NCI-H187 treated with DMSO at 0.1 percent for 48 hours (cell line): ENCODE data around the gene SLC38A9.
A peak's percentile ranks its signal among the peaks of the same experiment; 100 is the strongest.
"Not testable (repeated sequence)": the region's sequence is repeated elsewhere in the genome, so short reads cannot be mapped to it uniquely, and the experiment has no call there.

Source experiments
- DNase-seq: peaks from one replicate; lab custom pipeline; 2025; lab: John Stamatoyannopoulos, UW

Gene SLC38A9, protein sequence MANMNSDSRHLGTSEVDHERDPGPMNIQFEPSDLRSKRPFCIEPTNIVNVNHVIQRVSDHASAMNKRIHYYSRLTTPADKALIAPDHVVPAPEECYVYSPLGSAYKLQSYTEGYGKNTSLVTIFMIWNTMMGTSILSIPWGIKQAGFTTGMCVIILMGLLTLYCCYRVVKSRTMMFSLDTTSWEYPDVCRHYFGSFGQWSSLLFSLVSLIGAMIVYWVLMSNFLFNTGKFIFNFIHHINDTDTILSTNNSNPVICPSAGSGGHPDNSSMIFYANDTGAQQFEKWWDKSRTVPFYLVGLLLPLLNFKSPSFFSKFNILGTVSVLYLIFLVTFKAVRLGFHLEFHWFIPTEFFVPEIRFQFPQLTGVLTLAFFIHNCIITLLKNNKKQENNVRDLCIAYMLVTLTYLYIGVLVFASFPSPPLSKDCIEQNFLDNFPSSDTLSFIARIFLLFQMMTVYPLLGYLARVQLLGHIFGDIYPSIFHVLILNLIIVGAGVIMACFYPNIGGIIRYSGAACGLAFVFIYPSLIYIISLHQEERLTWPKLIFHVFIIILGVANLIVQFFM

GRCh38 chr5:55712023-55712859, at the start of gene SLC38A9:
TSS of gene SLC38A9 (minus strand) at chr5:55712324. CDS start at chr5:55697958, 14,366 bp downstream.
- peak; percentile 89 for DNase-seq

DNA sequence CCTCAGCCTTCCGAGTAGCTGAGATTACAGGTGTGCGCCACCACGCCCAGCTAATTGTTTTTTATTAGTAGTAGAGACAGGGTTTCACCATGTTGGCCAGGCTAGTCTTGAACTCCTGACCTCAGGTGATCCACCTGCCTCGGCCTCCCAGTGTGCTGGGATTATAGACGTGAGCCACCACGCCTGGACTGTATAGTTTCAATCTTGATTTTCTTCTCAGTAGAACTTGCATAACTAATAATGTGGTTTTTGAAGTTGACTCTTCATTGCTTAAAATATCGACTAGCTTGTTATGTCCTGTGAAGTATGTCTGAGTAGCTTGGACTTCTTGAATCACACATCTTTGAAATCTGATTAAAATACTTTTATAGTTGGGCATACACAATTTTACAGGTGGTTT, 49.6 kb upstream of the SLC38A9 start:
- DNase-seq: not testable (repeated sequence)

DNA sequence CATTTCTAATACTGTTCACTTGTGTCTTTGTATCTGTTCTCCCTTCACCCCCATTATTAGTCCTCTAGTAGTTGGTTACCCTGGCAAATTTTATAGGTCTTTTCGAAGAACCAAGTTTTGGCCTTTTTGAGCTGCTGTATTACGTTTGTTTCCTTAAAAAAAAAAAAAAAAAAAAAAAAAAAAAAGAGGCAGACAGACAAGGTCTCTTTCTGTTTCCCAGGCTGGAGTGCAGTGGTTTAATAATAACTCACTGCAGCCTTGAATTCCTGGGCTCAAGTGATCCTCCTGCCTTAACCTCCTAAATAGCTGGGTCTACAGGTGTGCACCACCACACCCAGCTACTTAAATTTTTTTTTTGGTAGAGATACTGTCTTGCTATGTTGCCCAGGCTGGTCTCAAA, 46.6 kb upstream of the SLC38A9 start:
- DNase-seq: no peak

DNA sequence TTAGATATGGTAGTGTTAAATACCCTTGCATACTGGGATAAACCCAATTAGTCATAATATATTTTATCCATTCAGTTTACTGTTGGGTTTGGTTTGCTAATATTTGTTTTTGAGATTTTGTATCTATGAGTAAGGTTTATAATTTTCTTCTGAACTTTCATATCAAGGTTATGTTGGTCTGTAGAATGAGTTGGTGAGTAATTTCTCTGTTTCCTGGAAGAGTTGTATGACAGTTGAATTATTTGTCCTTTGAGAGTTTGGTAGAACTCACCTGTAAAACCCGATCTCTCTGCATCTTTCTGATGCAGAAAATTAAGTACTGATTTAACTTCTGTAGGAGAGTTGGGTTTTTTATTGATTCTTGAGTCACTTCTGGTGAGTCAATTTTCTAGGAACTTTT, 46.1 kb upstream of the SLC38A9 start:
- no peak for DNase-seq

DNA sequence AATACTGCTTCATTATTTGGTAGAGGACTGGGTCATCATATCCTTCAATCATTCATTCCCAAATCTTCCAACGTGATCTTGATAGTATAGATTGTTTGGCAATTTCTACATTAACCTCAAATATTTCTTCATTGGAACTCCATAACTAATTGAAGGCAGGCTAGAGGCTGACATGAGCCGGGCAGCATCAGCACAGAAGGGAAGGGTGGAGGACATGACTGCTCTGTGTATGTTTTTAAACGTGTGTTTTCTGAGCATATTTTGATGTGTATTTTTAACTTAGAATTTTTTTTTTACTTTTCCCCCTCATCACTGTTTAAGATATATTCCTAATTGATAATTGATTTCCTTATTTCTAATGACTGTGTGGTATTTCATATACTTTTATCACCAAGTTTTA, 38.4 kb upstream of the SLC38A9 start:
- DNase-seq: no peak

- DNase-seq: no peak
Observed at GRCh38 chr5:55750063-55750462, 37.9 kb upstream of the SLC38A9 start.

DNA sequence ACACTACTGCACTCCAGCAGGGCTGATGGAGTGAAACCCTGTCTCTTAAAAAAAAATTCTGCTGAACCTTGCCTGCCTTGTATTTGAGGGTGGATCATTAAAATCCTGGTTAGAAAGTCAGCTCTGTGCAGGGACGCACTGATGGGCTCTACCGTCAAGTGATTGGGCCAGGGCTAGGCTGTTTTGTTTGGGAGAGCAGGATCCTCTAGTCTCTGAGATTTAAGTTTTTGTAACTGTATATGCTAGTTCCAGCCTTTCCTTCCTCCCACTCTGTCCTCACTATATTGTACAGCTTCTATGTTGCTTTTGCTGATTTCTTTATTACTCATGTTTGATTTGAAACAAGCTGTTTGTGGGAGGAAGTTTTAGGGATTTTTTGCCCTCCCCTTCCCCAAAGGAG, 37.3 kb upstream of the SLC38A9 start:
- no peak for DNase-seq

- no peak for DNase-seq
Observed at GRCh38 chr5:55747778-55748318, 35.7 kb upstream of the SLC38A9 start.

- no peak for DNase-seq
Observed at GRCh38 chr5:55742778-55743177, 30.7 kb upstream of the SLC38A9 start.

DNA sequence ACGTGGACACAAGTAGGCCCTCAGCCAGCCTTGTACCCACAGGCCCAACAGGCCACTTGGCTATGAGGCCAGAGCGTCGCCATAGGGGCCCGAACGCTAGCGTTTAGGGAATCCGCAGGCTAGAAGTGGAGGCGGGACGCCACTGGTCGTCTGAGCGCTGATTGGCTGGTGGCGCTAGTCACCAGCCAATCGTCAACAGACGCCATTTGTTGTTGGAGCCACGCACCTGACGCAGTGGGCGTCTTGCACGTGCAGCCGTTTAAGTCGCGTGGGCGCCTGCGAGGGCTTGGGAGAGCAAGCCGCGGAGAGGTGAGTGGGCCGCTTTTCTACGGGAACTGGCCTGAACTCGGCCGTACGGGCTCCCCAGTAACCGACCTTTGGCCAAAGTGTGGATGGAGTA, 25.7 kb upstream of the SLC38A9 start, which contains the start of gene DDX4:
Gene DDX4 (plus strand): TSS at position 269 of the 400 bp plus-strand sequence. CDS start 903 bp downstream, outside the sequence.
- no peak for DNase-seq

GRCh38 chr5:55734658-55735057, 22.5 kb upstream of the SLC38A9 start:
- DNase-seq: no peak

DNA sequence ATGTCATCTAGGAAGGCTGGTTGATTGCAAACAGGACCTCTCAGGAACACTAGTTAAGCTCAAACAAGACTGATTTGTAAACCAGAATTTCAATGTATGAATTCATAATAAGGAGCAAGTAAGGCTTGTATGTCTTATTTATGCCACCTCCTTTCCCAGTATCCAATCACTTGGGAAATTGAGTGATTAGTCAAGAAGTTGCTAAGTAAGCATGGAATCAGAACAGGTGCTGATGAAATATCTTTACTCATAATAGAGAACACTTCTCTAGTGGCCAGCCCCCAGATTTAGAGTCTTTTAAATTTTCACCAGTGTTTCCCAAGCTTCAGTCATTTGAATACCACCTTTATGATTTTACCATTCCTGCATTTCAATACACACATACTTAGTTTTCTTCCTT, 20.5 kb upstream of the SLC38A9 start:
- DNase-seq: no peak

DNA sequence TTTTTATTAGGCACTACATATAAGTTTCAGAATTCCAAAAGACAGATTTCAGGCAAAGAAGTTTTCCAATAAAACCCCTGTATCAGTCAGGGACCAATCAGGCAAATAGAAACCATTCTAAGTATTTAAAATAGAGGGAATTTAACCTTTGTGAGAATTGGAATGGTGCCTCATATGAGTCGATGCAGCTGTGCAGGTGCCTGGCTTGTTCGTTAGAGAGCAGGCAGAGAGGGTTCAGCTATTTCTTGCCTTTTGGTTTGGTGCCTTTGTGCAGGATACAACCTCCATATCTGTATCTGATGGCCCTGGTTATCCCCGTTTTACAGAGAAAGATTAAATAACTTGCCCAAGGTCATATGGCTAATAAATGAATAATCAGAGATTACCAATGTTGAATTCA, 19.7 kb upstream of the SLC38A9 start:
- no peak for DNase-seq

- no peak for DNase-seq
Observed at GRCh38 chr5:55724281-55724680, 12.2 kb upstream of the SLC38A9 start.

GRCh38 chr5:55720188-55720703, 8.1 kb upstream of the SLC38A9 start:
- DNase-seq: no peak

GRCh38 chr5:55719026-55719425, 6.9 kb upstream of the SLC38A9 start:
- DNase-seq: not testable (repeated sequence)

DNA sequence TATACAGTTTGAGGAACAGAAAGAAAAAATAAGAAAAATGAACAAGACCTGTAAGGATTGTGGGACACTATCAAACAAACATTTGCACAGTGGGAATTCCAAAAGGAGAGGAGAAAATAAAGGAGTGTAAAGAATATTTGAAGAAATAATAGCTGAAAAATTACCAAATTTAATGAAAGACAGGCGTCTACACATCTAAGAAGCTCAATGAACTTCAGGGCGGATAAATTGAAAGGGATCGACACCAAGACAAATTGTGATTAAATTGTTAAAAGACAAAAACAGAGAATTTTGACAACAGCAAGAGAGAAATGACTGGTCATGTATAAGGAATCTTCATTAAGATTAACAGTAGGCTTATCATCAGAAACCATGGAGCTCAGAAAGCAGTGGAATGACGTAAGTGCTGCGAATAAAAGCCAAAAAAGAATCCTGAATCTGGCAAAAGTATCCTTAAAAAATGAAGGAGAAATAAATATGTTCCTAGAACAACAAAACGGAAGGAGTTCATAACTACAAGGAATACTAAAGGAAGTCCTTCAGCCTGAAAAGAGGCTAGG, 3.5 kb upstream of the SLC38A9 start:
- DNase-seq: no peak

DNA sequence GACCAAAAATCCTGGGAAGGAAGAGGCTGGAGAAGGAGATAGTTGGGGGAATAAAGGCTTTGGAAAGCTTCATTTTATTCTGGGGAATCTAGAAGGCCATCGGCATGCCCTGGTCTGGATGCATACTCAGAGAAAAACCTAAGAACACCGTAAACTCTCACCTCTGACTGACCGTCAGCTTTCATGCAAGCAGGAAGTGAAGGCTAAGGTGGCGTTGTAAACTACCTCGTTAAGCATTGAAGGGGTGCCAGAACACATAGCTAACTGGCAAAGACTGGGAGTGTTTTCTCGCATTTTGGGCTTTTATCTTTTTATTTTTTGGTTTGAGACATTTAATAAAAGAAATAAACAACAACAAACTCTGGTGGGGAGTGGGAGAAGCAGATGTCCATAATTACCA, 2.6 kb upstream of the SLC38A9 start:
- DNase-seq: no peak

- no peak for DNase-seq
Observed at GRCh38 chr5:55714339-55714738, 2.2 kb upstream of the SLC38A9 start.

- DNase-seq: no peak
Observed at GRCh38 chr5:55713871-55714270, 1.7 kb upstream of the SLC38A9 start.

DNA sequence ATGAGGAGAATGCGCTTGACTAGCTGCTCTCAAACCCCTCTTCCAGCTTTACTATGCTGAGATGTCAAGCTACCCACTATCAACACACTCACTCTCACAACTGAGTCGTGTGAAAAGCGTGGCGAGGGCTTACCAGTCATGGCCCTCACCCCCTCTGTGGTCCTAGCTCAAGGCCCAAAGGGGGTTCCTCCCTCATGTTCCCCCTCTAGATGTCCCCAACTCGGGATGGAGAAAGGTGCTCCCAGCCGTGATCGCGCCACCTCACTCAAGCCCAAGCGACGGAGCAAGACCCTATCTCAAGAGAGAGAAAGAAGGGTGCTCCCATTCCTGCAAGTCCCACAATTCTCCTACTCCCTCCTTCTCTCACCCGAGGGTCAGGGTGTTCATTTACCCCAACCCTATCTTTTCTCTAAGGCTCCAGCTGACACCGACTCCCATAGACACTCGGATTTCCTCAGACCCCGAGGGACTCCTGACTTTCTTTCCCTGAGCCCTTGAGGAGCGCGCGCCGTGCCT, 559 bp downstream of the SLC38A9 start:
- DNase-seq: no peak

DNA sequence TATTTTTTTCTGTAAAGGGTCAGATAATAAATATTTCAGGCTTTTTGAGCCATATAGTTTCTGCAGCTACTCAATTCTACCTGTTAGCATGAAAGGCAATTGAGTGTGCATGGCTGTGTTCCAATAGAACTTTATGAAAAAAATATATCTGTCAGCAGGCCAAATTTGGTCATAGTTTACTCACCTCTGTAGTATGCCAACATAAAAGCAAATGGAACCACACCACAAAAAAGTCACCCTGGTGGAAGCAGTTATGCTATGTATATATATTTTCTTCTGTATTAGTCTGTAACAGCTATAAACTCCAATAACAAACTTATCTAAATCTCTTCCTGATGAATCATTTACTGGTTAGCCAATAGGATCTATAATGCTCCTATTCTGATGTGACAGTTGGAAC, 3.4 kb downstream of the SLC38A9 start:
- DNase-seq: no peak
